HUES6 (cell line): ENCODE results near the gene RTN4IP1.

Source experiments
- H3K27ac ChIP-seq: 2 replicates; pipeline ENCODE4 v1.7.0; 2013; ENCODE audit warnings: low read depth, mild to moderate bottlenecking, low read length, inconsistent platforms
- H3K27me3 ChIP-seq: 2 replicates; pipeline ENCODE4 v1.6.1; 2013; ENCODE audit warnings: low read length; ENCODE audit not compliant: control insufficient read depth, insufficient read depth
- H3K36me3 ChIP-seq: 2 replicates; pipeline ENCODE4 v1.6.1; 2013; ENCODE audit warnings: low read length; ENCODE audit not compliant: control insufficient read depth, insufficient read depth
- H3K4me1 ChIP-seq: 2 replicates; pipeline ENCODE4 v1.6.1; 2013; ENCODE audit warnings: low read length; ENCODE audit not compliant: control insufficient read depth, insufficient read depth
- H3K4me3 ChIP-seq: 2 replicates; pipeline ENCODE4 v1.5.1; 2013; ENCODE audit warnings: low read depth, low read length
- H3K9ac ChIP-seq: one replicate; pipeline ENCODE4 v1.6.1; 2013; ENCODE audit warnings: mild to moderate bottlenecking, low read length
- H3K9me3 ChIP-seq: 2 replicates; pipeline ENCODE4 v1.6.1; 2013; ENCODE audit warnings: low read depth, low read length; ENCODE audit not compliant: control insufficient read depth, insufficient read depth

The RTN4IP1 gene

DNA sequence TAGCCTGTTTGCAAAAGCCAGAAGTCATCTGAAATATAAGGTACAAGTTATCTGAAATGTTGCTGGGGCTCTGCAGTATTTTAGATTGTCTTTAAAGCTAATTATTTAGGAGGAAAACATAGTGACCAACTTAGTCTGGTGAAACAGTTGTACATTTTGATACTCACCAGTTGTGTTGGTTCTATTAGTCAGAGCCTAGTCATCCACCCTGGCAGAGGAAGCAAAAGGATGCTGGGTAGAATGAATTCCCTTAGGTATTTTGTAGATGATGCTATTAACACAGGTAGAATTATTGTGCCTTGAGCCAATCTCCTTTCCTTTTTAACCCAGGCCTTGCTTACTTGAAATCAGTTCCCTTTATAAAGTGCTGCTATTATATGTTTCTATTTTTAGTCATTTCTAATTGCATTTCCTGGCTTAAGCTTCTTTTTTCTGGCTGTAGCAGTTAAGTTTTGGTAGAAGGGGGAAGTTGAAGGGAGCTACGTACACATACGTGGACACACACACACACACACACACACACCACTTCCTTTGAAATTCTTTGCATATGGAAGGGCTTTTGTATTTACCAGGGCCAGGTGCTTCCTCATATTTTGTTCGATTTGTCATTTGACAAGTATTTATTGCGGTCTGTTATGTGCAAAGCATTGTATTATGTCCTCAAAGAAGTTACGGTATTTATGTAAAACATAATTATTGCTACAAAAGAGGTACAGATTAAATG, 82.4 kb downstream of the RTN4IP1 start:
- Histone ChIP-seq H3K9me3 (no peaks in the 10 kb centered on the region), H3K27ac (no peak overlapping the region), H3K27me3 (no peaks in the 10 kb centered on the region), H3K4me3 (no peak overlapping the region), H3K36me3 (no peaks in the 10 kb centered on the region), H3K4me1 (peaks cover 7% of the 10 kb centered on the region), H3K9ac (no peak overlapping the region)

DNA sequence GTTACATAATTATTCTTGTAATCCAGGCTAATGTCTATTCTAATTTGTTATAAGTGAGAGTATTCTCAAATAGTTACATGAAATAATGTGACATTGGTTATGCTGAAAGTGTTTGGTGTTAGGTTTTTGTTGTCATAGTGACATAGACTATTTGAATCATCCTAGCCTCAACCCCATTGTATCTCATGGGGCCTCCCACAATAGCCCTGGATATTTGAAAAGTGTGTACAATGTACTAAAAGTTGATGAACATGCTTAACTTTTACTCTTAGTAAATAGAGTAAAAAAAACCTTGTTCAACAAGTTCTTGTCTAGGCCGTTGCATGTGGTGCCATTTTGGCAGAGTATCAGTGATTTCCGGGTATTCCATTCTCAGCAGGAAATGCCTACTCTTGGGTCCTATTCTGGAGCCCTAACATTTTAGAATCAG, 83.0 kb downstream of the RTN4IP1 start:
- Histone ChIP-seq H3K27ac (no peak overlapping the region), H3K36me3 (no peaks in the 10 kb centered on the region), H3K4me1 (peaks cover 7% of the 10 kb centered on the region), H3K4me3 (no peak overlapping the region), H3K9me3 (no peaks in the 10 kb centered on the region), H3K9ac (no peak overlapping the region), H3K27me3 (no peaks in the 10 kb centered on the region)

DNA sequence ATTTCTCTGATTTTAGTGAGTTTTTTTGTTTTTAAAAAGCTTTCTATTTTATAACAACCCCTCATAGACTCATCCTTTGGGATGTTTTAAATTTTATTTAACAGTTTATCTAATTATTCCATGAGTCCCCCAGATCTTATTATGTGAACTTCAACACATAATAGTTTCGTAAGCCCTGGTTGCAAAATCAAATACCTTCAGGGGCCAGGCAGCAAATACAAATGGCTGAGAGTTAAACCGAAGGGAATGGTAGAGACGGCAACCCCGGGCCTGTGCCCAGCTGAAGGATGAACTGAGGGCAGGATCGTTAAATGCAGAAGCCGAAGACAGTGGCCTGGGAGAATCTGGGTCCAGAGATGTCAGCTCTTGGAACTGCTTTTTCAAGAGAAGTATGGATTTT, 88.4 kb downstream of the RTN4IP1 start:
- Histone ChIP-seq H3K36me3 (no peaks in the 10 kb centered on the region), H3K9ac (no peak overlapping the region), H3K4me3 (no peak overlapping the region), H3K4me1 (no peaks in the 10 kb centered on the region), H3K27ac (no peak overlapping the region), H3K27me3 (no peaks in the 10 kb centered on the region), H3K9me3 (no peaks in the 10 kb centered on the region)

DNA sequence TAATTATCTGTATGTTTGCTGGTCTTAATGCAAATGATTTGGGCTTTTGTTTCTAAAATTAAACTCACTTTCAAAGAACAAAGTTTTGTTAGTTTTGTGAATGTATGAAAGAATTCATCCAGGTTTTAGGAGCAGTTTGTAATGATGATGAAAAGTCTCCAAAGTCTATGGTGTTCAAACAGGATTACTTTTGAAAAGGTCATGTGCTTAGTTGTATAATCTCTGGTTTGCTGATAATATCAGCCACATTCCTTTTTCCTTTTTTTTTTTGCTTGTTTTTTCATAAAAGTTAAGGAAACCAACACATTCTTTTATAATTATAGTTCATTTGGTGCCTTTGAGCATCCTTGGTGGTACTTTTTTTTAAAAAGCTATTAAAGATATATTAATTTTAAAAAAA, 88.9 kb downstream of the RTN4IP1 start:
- Histone ChIP-seq H3K36me3 (no peaks in the 10 kb centered on the region), H3K9me3 (no peaks in the 10 kb centered on the region), H3K9ac (no peak overlapping the region), H3K4me1 (no peaks in the 10 kb centered on the region), H3K27ac (no peak overlapping the region), H3K27me3 (no peaks in the 10 kb centered on the region), H3K4me3 (no peak overlapping the region)

DNA sequence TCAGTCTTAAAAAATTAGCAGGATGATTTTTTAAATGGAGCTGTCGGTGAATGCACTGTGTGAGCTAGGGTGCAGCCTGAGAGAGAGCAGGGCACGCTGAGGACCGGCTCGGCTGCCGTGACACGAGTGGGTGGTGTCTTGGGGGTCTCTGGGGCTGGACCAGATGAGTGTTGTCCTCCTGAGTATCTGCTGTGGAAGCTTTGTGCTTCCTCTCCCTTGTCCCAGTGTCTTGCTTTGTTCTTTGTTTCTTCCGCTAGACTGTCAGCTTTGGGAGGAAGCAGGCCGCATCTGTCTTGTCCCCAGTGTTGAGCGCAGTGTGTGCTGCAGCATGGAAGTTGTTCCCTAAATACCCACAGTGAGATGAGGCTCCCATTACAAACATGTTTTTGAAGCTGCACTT, 89.4 kb downstream of the RTN4IP1 start:
- Histone ChIP-seq H3K9ac (no peak overlapping the region), H3K4me1 (no peaks in the 10 kb centered on the region), H3K9me3 (no peaks in the 10 kb centered on the region), H3K36me3 (no peaks in the 10 kb centered on the region), H3K27me3 (no peaks in the 10 kb centered on the region), H3K4me3 (no peak overlapping the region), H3K27ac (no peak overlapping the region)

DNA sequence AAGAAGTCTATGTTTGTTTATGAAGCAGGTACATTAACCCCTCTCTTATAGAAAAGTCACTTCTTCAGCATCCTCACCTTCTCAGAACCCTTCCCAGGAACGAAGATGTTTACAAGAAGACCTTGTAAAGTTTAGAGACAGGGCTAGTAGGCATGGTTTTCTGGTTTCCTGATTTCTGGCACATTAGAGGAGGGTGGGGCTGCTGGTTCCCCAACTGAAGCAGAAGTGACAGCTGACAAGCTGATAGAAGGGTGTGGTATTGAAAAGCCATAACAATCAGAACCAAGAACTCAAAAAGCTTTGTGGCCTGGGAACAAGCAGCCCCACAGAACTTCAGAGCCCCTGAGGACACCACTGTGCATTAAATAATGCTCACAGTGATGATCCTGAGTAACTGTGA, 91.2 kb downstream of the RTN4IP1 start:
- Histone ChIP-seq H3K27ac (no peak overlapping the region), H3K27me3 (no peaks in the 10 kb centered on the region), H3K9me3 (no peaks in the 10 kb centered on the region), H3K9ac (no peak overlapping the region), H3K4me1 (peaks cover under 1% of the 10 kb centered on the region; the same call in 1 of the 2 replicates), H3K4me3 (no peak overlapping the region), H3K36me3 (no peaks in the 10 kb centered on the region)

DNA sequence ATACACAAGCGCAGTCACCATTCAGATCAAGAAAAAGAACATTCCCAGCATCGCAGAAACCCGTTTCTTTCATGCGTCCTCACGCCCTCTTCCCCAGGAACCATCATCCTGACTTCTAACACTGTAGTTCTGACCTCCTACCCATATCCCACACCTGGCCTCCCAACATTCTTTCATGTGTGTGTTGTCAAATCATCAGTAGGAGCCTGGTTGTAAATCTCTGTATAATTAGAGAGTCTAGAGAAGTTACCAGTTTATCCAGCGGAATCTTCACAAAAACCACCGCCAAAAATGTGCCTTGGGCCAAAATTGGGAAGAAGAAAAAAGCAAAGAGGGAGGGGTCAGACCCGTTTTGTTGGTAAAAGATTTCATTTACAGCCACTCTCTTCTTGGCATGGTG, 91.6 kb downstream of the RTN4IP1 start:
- Histone ChIP-seq H3K4me1 (peaks cover 5% of the 10 kb centered on the region; the same call in 1 of the 2 replicates), H3K4me3 (no peak overlapping the region), H3K36me3 (no peaks in the 10 kb centered on the region), H3K9ac (no peak overlapping the region), H3K9me3 (no peaks in the 10 kb centered on the region), H3K27ac (no peak overlapping the region), H3K27me3 (no peaks in the 10 kb centered on the region)

DNA sequence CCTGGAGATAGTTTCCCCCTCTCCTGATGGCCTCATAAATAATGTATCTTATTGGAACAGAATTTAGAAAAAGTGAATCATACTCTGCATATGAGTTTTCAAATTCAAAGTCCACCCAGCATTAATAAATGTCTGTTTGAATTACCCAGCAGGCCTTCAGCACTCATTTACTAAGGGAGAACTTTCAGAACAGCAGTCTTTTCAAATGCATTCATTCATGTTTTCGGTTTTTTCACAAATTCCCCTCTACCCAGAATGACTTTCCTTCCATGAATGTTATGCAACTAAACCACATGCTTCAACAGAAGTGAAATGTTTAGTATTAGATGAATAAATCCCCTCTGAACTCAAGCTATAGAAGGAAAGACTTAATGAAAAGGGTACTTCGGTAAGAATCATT, 92.4 kb downstream of the RTN4IP1 start:
- no peak overlapping the region for H3K4me3 ChIP-seq
- H3K36me3 ChIP-seq = no peaks in the 10 kb centered on the region
- peaks cover 5% of the 10 kb centered on the region; the same call in 1 of the 2 replicates for H3K4me1 ChIP-seq
- H3K9me3 ChIP-seq = no peaks in the 10 kb centered on the region
- H3K27ac ChIP-seq = no peak overlapping the region
- H3K9ac ChIP-seq = no peak overlapping the region
- no peaks in the 10 kb centered on the region for H3K27me3 ChIP-seq

DNA sequence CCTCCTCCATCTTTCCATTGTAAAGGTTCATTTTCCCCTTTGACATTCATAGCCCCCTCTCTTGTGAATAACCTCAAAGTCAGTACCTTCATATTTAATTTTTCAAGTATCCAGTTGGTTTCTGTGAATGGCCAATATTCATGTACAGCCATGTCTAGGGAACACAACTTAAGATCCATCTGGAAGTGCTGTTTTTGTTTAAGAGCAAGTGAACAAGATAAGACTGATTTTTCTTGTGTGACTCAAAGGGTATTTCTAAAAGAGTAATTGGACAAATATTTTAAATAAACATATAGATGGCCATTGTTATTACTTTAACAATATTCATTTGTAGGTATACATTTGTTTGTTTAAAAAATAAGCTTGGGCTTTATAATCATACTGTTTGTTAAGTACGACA, 92.9 kb downstream of the RTN4IP1 start:
- Histone ChIP-seq H3K4me1 (peaks cover 5% of the 10 kb centered on the region; the same call in 1 of the 2 replicates), H3K27me3 (no peaks in the 10 kb centered on the region), H3K27ac (no peak overlapping the region), H3K9ac (no peak overlapping the region), H3K36me3 (no peaks in the 10 kb centered on the region), H3K4me3 (no peak overlapping the region), H3K9me3 (no peaks in the 10 kb centered on the region)

DNA sequence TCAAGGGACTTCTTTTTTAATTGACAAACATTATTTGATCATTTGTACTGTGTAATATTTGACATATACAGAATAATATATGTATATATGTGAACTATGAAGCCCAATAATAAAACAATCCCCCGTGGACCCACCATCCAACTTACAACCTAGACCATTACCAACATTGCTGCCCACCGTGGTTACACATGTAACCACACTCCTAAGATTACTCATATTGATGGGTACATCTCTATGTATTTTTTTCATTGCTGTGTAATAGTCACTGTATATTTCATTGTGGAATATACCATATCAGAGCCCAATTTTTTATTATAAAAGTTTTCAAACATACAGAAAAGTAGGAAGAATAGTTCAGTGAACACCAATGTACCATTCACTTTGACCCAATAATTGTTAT, 94.3 kb downstream of the RTN4IP1 start:
- no peak overlapping the region for H3K9ac ChIP-seq
- no peak overlapping the region for H3K4me3 ChIP-seq
- no peaks in the 10 kb centered on the region for H3K36me3 ChIP-seq
- no peaks in the 10 kb centered on the region for H3K27me3 ChIP-seq
- no peaks in the 10 kb centered on the region for H3K9me3 ChIP-seq
- H3K4me1 ChIP-seq = peaks cover 5% of the 10 kb centered on the region; the same call in 1 of the 2 replicates
- H3K27ac ChIP-seq = no peak overlapping the region

DNA sequence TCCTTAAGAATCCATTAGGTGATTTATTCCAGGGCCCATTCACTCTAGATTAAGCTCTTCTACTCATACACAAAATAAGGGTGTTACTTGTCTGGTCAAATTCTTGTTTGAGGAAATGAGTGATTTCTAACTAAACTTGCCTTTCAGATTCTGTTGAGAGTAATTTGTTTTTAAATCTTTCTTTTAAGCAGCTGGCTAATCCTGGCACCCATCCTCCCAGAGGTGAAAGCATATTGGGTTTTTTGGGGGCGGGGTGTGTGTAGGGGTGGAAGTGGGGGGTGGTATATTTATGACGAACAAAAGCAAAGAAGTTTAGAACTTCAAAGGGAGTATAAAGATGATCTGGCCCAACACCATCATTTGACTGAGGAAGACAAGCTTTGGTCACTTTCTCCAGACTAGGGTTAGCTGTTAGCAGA, 94.7 kb downstream of the RTN4IP1 start:
- Histone ChIP-seq H3K36me3 (no peaks in the 10 kb centered on the region), H3K4me1 (peaks cover 5% of the 10 kb centered on the region; the same call in 1 of the 2 replicates), H3K27ac (no peak overlapping the region), H3K9me3 (no peaks in the 10 kb centered on the region), H3K27me3 (no peaks in the 10 kb centered on the region), H3K4me3 (no peak overlapping the region), H3K9ac (no peak overlapping the region)
